ENCODE measurements around the gene KDM4B. TPM values are rescaled to one million over a fixed set of nuclear protein-coding genes. Genes with fewer than 3 reads are reported as not detected.

The KDM4B gene
- total RNA-seq, 1 donor from 2014 or later, result 38.1 TPM

- ATAC-seq, result no peak
These were observed 161.6 kb downstream of the KDM4B start for GRCh38 chr19:5130371-5131030.

GRCh38 chr19:5131031-5131505 is 162.2 kb downstream of the KDM4B start:
- no peak for DNase-seq (ENCODE audit: low spot score)

More at GRCh38 chr19:5130371-5131030, 161.6 kb downstream of the KDM4B start:
- no peak for DNase-seq (ENCODE audit: low spot score)

DNA sequence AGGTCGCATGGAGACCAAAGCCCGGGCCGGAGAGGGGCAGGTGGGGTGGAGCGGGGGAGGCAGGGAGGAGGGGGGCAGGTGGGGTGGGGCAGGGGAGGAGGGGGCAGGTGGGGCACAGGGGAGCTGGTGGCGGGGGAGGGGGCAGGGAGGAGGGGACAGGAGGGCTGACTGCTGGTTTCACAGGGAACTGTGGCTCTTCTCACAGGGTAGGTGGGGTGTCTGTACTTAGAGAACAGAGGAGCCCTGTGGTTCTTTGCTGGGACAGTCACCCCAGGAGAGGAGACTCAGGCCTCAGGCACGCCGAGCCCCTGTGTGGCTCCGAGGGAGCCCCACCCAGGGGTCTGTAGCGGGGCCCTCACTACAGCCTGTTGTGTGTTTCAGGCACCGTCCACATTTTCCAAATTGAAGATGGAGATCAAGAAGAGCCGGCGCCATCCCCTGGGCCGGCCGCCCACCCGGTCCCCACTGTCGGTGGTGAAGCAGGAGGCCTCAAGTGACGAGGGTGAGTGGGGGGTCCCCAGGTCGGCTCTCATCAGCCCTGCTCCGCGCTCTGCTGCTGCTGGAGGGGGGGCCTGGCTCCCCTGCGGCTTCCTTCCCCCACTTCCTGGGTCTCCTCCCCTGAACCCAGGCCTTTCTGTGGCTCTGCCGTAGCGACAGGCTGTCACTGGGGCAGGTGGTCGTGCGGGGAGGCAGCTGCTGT is 162.7 kb downstream of the KDM4B start:
- ATAC-seq (no peak), DNase-seq (ENCODE audit: low spot score) (no peak)

More at GRCh38 chr19:5131031-5131505, 162.2 kb downstream of the KDM4B start:
- ATAC-seq, result no peak

DNA sequence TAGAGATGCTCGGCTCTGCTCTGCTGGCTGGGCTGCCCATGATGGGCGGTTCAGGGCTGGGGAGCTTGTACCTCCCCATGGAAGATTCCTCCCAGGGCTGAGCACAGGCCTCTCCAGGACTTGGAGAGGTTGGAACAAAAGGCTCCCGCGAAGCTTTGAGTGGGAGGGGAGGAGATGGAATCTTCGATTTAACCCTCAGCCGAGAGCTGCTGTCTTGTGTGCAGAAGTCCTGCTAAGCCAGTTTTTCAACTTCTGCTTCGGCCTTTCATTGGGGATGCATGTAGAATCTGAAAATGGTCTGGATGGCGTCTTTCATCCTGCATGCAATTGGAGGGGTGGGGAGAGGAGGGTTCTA is 163.3 kb downstream of the KDM4B start:
- ATAC-seq (no peak), DNase-seq (ENCODE audit: low spot score) (no peak)

DNA sequence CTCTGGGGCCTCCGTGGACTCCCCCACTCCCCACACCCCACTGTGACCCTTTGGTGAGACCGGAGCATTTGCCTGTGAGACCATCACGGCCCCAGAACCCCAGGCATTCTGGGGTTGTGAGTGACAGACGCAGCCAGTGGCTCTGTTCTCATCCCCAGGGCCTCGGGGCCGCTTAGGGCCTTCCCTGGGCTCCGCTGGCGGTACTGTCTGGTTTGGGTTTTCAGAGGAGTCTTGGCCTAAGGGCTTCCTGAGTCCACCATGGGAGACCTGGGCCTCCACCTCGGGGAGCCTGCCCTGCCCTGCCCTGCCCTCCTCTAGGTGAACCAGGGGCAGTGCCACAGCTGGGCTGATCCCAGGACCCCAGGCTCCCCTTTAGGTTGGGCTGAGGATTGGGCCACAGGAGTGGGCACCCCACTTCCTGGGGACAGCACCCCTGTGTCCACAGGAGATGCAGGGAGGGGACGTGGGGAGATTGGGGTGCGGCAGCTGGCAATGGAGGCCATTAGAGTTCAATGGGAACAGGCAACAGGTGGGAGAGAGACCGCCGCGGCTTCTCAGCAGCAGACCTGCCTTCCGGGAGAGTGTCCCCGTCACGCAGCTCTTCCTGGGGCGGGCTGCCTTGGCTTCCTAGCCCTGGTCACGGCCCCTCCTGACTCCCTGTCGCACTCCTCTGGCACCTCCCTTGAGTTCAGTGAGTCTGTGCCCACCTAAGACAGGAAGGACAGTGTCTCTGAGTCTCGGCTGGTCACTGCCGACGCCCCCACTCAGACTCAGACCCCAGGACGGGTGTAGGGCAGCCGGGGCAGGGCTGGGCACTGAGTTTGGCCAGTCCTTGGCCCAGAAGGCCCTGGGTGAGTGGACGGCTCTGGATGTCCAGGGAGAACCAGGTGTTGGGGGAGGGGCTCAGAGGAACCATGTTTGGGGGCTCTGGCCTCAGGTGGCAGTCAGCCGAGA is 164.1 kb downstream of the KDM4B start:
- ATAC-seq (no peak), DNase-seq (ENCODE audit: low spot score) (no peak)

DNA sequence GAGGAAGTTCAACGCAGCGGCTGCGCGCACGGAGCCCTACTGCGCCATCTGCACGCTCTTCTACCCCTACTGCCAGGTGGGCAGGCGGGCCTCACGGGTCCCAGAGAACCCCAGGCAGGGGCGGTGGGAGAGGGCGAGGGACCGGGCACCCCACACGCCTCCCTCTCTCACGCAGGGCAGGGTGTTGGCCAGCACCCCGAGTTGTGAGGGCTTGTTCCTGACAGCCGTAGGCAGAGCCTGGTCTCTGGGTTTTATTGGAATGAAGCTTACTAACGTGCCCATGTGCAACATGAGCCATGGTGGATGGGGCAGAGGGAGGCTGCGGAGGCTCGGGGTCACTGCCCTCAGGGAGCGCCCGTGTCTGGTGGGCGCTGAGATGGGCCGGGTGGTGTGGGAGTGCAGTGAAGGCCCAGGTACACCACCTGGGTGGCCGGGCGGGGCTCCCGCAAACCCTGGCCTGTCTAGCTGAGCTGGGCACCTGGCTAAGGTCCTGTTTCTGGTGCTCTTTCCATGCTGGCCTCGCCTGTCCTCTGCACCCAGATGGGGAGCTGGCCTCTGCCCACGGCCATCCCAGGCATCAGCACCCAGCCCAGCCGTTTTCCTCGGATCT is 165.2 kb downstream of the KDM4B start:
- ATAC-seq, result no peak
- no peak for DNase-seq (ENCODE audit: low spot score)

DNA sequence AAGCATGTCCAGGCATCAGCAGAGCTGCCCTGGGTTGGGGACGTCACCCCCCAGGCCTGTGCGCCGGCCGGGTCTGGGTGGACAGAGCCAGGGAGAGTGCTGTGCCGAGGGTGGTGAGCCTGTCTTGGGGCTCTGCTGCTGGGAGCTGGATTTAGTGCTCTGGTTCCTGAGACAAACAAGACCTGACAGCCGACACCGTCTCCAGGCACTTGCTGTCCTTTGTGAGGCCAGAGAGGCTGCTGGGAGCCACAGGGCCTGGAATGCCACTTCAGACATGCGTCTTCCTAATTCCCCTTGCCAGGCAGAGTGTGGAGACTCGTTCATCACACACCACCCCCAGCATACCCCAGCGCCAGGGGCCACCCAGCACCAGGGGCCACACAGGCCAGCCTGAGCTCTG is 165.8 kb downstream of the KDM4B start:
- no peak for DNase-seq (ENCODE audit: low spot score)
- ATAC-seq, result no peak

DNA sequence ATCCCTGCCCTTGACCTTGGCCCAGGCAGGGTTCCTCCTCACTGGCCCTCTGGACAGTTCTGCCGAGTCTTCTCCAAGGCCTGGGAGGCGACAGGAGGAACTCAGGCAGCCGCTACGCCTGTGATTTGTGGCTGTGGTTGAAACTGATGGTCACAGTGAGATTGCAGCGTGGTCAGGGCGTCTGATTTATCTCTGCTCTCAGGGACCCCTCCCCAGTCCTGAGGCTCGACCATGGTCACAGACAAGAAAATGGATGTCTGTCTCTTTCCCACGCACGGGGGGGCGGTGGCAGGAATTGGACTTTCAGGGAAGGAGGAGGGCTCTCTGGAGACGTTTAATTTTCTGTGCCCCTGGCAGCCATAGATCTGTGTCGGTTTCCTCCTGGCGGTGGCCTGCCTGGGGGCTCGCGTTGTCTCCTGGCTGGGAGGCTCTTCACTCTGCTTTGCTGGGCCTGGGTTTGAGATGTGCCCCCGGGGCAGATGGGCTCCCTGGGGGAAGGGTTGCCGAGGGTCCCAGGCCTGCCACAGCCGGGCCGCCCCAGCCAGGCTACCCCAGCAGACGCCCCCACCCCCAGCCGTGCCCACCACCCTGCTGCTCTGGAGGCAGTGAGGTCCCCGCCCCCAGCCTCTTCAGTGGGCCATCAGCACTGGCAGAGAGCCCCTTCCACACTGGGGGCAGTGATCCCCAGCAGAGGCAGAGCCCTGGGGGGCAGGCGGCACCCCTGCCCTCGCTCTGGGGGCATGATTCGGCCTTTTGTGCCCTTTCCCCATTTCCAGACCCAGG is 167.4 kb downstream of the KDM4B start:
- DNase-seq (ENCODE audit: low spot score) (no peak), ATAC-seq (no peak)

DNA sequence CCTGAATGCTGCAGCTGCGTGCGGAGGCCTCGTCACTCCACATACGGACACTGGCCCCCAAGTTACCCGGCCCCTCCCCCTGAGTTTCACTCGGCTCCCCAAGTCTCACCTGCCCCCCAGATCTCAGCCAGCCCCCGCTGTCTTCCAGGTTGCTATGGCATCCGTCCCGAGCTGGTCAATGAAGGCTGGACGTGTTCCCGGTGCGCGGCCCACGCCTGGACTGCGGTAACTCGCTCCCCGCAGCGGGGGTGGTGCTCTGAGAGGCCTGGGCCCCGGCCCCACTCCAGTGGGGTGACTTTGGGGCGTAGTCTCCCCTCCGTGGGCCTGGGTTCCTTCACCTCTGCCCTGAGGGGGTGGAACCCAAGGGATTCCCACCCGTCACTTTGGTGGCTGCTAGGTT is 168.2 kb downstream of the KDM4B start:
- DNase-seq (ENCODE audit: low spot score), result no peak
- ATAC-seq, result no peak

DNA sequence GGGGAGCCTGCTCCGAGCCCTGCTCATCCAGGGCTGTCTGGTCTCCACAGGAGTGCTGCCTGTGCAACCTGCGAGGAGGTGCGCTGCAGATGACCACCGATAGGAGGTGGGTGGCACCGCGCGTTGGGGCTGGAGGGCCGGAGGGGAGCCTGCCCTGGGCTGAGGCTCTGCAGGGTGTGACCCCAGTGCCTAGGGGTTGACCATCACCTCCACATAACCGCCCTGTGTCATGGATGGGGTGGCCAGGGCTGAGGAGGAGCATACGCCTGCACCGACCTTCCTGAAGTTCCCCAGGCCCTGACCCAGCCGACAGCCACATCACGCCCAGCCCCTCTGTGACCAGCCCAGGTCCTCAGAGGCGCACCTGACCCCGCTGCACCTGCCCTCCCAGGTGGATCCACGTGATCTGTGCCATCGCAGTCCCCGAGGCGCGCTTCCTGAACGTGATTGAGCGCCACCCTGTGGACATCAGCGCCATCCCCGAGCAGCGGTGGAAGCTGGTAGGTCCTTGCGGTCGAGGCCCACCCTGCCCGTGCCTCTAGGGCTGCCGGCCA is 168.7 kb downstream of the KDM4B start:
- no peak for DNase-seq (ENCODE audit: low spot score)
- peak; percentile 20 for ATAC-seq

GRCh38 chr19:5138606-5139582 is 170.0 kb downstream of the KDM4B start:
- ATAC-seq (no peak), DNase-seq (ENCODE audit: low spot score) (no peak)

DNA sequence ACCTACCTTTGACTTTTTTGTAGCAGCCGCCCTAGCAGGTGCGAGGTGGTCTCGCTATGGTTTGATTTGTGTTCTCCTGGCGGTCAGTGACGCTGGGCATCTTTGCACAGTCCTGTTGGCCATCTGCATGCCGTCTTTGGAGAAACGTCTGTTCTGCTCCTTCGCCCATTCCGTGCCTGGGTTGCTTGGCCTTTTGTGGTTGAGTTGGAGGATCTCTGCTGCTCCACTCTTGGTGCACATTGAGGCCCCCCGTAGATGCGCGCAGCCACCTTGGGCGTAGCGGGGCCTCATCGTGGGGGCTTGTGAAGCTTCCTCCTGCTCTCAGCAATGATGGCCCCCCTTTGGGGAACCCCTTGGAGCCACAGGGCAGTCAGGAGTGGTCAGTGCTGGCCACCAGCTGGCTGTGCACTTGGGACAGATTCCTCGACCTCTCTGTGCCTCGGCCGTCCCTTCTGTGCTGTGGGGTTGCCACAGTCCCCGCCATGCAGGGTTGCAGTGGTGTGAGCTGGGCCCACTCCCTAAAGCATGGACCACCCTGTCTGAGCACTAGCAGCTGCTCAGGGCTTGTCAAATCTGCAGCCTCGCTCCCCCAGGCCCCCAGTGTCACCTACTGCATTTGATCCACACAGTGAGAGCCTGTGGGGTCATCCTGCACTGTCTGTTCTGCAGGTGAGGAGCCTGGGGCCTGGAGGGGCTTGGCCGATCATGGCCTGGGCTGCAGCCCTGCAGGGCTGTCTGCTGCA is 170.8 kb downstream of the KDM4B start:
- ATAC-seq, result no peak
- DNase-seq (ENCODE audit: low spot score), result no peak

DNA sequence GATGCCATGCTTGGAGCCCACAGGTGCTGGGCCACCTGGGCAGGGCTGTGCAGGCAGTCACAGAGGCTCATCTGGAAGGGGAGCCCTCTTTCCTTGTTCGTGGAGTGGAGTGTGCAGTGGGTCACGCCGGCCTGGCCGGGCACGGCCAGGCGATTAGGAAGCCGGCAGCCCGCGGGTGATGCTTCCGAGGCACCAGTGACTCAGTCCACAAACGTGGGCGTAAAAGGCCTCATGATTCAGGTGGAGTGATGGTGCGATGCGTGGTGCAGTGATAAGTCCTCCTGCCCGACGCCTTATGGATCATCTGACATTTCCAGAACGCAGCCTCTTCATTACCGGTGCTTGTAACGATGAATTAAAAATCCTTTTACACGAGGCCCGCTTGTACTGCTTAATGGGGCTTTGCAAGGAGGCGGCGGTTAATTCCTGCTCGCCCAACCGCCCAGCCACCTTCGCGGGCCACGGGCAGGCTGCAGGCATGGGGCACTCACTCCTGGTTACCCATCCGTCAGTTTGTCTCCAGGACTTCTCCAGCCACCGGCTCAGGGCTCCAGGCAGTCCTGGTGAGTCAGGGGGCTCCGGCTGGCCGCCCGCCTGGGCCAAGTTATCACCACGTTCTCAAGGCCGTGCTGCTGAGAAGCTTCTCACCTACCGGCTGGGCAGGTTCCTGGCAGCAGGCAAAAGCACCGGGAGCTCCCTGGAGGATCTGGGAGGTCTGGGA is 172.4 kb downstream of the KDM4B start:
- no peak for DNase-seq (ENCODE audit: low spot score)
- no peak for ATAC-seq

- DNase-seq (ENCODE audit: low spot score), result no peak
These were observed 173.2 kb downstream of the KDM4B start for GRCh38 chr19:5141850-5142724.

GRCh38 chr19:5142725-5143097 is 173.8 kb downstream of the KDM4B start:
- no peak for ATAC-seq
- DNase-seq (ENCODE audit: low spot score), result no peak

More at GRCh38 chr19:5141850-5142724, 173.2 kb downstream of the KDM4B start:
- no peak for ATAC-seq

All from left lobe of liver (tissue), 2 donors.